AG04450 (cell line): ENCODE data around the gene RFT1. TPM values are rescaled to one million over a fixed set of nuclear protein-coding genes. Genes with fewer than 3 reads are reported as not detected.

Source experiments
- CTCF ChIA-PET: fragments of 300-600, 350-600 bp; formaldehyde crosslinking; extraction: SDS; loops from one replicate; lab custom pipeline; 2022; ENCODE audit warnings: antibody characterized with exemption, inconsistent platforms; lab: Charles Lee
- POLR2A ChIA-PET: fragments of 350-600 bp; formaldehyde crosslinking; extraction: SDS; loops from one replicate; lab custom pipeline; 2021; ENCODE audit warnings: antibody characterized with exemption, inconsistent platforms; lab: Yijun Ruan, JAX
- DNase-seq: peaks from one replicate; pipeline ENCODE4 v3.0.0-alpha.2; 2011; ENCODE audit warnings: low read depth, low spot score
- H3K27ac ChIP-seq: one replicate; pipeline ENCODE4 v1.5.1; 2012; ENCODE audit warnings: low read depth, low read length, control low read depth
- H3K27me3 ChIP-seq: one replicate; pipeline ENCODE4 v1.6.0; 2012; ENCODE audit warnings: low read length; ENCODE audit not compliant: control insufficient read depth, insufficient read depth
- H3K4me3 ChIP-seq: 2 replicates; pipeline ENCODE4 v1.5.1; 2011; ENCODE audit warnings: mild to moderate bottlenecking, low read depth, low read length, control low read depth
- H3K9me3 ChIP-seq: 2 replicates; pipeline ENCODE4 v1.5.1; 2012; ENCODE audit warnings: low read length; ENCODE audit not compliant: control insufficient read depth, insufficient read depth
- polyA plus RNA-seq: library from polyadenylated mRNA; depleted of rRNA; stranded (reverse); fragments of >200 nt; gene quantifications from 2 replicates; pipeline ENCODE4 v1.2.3, GENCODE V29; 2011
- TF ChIP-seq, protein P1 (sequence below): IDR thresholded peaks from 2 replicates; pipeline ENCODE4 v1.5.1; 2011; ENCODE audit warnings: low read depth, low read length, control low read depth, inconsistent platforms

Gene RFT1
- polyA plus RNA-seq, 1 experiment = 26.4 TPM

DNA sequence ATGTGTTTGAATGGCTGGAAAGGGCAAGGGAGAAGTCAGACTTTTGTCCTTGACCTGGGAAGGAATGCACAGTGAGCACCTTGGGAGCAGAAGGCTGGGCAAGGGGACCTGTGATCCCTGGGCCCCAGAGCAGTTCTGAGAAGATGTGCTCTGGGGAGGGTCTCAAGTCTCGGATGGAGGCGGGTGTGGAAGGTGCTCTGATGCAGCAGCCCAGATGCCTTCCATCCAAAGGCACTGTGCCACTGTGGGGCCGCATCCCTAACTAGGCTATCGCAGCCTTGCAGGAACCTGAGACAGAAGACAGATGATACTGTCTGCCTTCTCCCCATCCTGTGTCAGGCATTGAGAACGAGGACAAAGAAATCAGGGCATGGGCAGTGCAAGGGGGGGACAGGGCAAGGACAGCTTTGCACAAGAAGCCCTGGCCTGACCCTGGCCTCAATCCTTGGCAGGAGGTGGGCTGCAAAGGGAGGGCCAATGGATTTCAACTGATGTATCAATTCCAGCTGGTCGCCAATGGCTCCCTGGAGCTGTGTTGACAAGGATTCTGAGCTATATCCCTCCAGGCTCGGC is 16.2 kb upstream of the RFT1 start:
- Histone ChIP-seq H3K27me3 (no peaks in the 10 kb centered on the region), H3K9me3 (no peaks in the 10 kb centered on the region), H3K4me3 (no peak overlapping the region), H3K27ac (no peak overlapping the region)
- POLR2A ChIA-PET = no interaction called here
- TF ChIP-seq, protein P1, sequence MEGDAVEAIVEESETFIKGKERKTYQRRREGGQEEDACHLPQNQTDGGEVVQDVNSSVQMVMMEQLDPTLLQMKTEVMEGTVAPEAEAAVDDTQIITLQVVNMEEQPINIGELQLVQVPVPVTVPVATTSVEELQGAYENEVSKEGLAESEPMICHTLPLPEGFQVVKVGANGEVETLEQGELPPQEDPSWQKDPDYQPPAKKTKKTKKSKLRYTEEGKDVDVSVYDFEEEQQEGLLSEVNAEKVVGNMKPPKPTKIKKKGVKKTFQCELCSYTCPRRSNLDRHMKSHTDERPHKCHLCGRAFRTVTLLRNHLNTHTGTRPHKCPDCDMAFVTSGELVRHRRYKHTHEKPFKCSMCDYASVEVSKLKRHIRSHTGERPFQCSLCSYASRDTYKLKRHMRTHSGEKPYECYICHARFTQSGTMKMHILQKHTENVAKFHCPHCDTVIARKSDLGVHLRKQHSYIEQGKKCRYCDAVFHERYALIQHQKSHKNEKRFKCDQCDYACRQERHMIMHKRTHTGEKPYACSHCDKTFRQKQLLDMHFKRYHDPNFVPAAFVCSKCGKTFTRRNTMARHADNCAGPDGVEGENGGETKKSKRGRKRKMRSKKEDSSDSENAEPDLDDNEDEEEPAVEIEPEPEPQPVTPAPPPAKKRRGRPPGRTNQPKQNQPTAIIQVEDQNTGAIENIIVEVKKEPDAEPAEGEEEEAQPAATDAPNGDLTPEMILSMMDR = no peak
- CTCF ChIA-PET = interaction anchor here (2.4 kb wide), 1 partner anchor 12 kb away, joined by 13 read pairs; no protein-coding TSS in a partner anchor
- DNase-seq = no peak

DNA sequence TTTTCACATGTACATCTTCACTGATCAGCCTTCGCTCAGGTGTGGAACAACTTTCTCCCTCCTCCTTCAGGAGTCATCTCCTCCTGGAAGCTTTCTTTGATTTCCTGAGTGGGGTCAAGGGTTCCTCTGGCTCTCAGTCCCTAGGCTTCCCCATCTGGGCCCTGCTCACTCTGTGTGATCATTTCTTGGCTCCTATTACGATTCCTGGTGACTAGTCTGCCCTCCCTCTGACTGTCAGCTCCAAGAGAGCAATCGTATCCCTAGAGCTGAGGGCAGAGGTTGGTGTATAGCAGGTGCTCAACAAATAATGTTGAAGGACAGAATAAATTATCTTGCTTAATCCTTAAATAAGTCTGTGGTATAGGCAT is 15.5 kb upstream of the RFT1 start:
- POLR2A ChIA-PET = no interaction called here
- CTCF ChIA-PET = interaction anchor here (1.0 kb wide), 1 partner anchor 13 kb away, joined by 3 read pairs; no protein-coding TSS in a partner anchor
- DNase-seq = no peak
- TF ChIP-seq, protein P1 = no peak
- no peaks in the 10 kb centered on the region for H3K9me3 ChIP-seq
- H3K27ac ChIP-seq = no peak overlapping the region
- no peak overlapping the region for H3K4me3 ChIP-seq
- H3K27me3 ChIP-seq = no peaks in the 10 kb centered on the region

GRCh38 chr3:53144862-53145712 is 14.9 kb upstream of the RFT1 start:
- H3K27ac ChIP-seq = no peak overlapping the region
- ChIA-PET CTCF (interaction anchor here (0.7 to 1.0 kb wide), 2 partner anchors 9 to 12 kb away, joined by 3 read pairs; no protein-coding TSS in a partner anchor), POLR2A (no interaction called here)
- H3K27me3 ChIP-seq = no peaks in the 10 kb centered on the region
- TF ChIP-seq, protein P1 = no peak
- no peak for DNase-seq
- no peak overlapping the region for H3K4me3 ChIP-seq
- H3K9me3 ChIP-seq = no peaks in the 10 kb centered on the region

DNA sequence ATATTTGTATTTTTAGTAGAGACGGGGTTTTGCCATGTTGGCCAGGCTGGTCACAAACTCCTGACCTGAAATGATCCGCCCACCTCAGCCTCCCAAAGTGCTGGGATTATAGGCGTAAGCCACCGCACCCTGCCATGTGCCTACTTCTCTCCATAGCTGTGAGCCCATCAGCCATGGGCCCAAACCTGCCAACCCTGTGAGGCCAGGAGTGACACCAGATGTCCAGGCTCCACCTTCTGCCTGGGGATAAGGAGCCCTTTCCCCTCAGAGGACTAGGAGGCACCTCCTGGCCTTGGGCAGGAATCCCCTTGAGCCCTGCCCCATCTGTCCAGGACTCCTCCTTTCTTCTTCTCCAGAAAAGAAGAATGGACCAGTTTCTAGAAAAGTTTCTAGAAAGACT is 14.2 kb upstream of the RFT1 start:
- POLR2A ChIA-PET = no interaction called here
- CTCF ChIA-PET = interaction anchor here (0.7 kb wide), 1 partner anchor 9 kb away, joined by 3 read pairs; no protein-coding TSS in a partner anchor

More for the DNA sequence above, 14.2 kb upstream of the RFT1 start:
- no peak overlapping the region for H3K4me3 ChIP-seq
- no peak overlapping the region for H3K27ac ChIP-seq
- no peaks in the 10 kb centered on the region for H3K27me3 ChIP-seq
- H3K9me3 ChIP-seq = no peaks in the 10 kb centered on the region
- DNase-seq = no peak
- TF ChIP-seq, protein P1 = no peak
